ENCODE data around the gene NUB1.

NUB1 gene

DNA sequence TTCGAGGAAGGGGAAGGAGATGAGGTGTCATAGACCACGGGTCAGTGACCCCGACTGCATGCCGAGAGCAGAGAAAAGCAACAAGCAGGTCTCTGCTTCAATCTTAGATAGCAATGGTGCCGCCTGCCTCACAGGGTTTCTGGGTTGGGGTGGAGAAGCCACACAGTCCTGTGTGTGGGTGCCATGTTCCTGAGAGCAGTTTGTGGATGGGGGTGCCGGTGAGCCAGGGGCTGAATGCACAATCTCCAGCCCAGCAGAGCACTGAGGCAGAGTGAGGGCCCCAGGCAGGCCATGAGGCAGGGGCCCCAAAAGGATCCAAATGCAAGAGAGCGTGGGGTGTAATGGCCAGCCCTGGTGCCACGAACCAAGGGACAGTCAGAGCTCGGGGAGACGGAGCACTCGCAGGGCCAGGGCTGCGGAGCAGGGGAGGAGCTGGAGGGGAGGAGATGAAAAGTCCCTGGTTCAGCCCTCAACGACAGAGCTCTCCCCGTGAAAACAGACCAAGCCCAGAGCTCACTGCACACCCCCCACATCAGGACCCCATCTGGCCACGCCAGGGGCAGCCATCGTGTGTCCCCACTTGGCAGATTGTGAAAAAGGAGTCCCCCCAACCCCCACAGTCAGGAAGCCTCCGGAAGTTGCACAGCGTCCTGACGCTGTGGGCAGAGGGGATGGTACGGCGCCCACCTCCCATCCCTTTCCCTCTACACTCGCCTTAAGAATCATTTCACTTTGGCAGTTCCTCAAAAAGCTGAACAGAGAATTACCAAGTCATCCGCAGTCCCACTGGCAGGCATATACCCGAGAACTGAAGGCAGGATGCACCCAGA is 48.4 kb downstream of the NUB1 start:
- Histone ChIP-seq H3K36me3 (ENCODE audit: control insufficient read depth, insufficient read depth, low read length) (no peaks in the 10 kb centered on the region), H3K79me2 (peaks cover 8% of the 10 kb centered on the region), H3K4me3 (ENCODE audit: low read depth, low read length) (no peak overlapping the region), H3K9ac (no peak overlapping the region), H2AFZ (no peak overlapping the region), H3K27me3 (ENCODE audit: control insufficient read depth, insufficient read depth, low read length) (no peaks in the 10 kb centered on the region), H3K4me2 (ENCODE audit: low read length) (no peak overlapping the region), H3K4me1 (peaks cover 38% of the 10 kb centered on the region), H3K27ac (no peak overlapping the region), H3K9me3 (ENCODE audit: control insufficient read depth, low read length) (no peaks in the 10 kb centered on the region)
- TF ChIP-seq, protein P1, sequence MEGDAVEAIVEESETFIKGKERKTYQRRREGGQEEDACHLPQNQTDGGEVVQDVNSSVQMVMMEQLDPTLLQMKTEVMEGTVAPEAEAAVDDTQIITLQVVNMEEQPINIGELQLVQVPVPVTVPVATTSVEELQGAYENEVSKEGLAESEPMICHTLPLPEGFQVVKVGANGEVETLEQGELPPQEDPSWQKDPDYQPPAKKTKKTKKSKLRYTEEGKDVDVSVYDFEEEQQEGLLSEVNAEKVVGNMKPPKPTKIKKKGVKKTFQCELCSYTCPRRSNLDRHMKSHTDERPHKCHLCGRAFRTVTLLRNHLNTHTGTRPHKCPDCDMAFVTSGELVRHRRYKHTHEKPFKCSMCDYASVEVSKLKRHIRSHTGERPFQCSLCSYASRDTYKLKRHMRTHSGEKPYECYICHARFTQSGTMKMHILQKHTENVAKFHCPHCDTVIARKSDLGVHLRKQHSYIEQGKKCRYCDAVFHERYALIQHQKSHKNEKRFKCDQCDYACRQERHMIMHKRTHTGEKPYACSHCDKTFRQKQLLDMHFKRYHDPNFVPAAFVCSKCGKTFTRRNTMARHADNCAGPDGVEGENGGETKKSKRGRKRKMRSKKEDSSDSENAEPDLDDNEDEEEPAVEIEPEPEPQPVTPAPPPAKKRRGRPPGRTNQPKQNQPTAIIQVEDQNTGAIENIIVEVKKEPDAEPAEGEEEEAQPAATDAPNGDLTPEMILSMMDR (IDR thresholded peaks at IDR 0.05), result no peak

DNA sequence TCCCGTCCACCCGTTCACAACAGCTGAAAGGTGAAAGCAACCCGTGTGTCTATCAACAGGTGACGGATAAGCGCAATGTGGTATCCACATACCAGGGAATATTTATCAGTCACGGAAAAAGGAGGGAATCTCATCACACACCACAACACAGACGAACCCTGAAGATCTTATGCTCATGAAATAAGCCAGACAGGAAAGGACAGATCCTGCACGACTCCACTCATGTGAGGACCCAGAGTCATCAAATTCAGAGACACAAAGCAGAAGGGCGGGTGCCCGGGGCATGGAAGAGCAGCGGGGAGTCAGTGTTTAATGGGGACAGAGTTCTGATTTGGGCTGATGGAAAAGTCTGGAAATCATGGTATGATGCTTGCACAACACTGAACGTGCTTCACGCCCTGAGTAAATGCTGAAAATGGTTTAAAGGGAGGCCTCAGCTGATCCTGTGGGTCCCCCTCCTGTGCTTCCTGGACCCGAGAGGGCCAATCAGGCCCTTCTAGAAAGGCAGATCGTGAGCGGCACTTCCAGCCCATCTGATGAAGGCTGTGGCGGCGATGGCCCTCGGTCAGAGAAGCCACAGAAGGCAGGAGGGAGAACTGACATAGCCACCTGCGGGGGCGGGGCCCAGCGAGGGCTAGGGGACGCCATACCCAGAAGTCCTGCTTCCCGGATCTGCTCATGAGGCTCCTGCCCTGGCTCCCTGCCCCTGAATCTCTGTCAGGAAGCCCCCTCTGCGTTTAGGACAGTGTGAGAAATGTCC is 49.2 kb downstream of the NUB1 start:
- TF ChIP-seq, protein P1 (IDR thresholded peaks at IDR 0.05), result no peak
- Histone ChIP-seq H2AFZ (no peak overlapping the region), H3K4me3 (ENCODE audit: low read depth, low read length) (no peak overlapping the region), H3K9me3 (ENCODE audit: control insufficient read depth, low read length) (no peaks in the 10 kb centered on the region), H3K4me2 (ENCODE audit: low read length) (no peak overlapping the region), H3K27me3 (ENCODE audit: control insufficient read depth, insufficient read depth, low read length) (no peaks in the 10 kb centered on the region), H3K36me3 (ENCODE audit: control insufficient read depth, insufficient read depth, low read length) (no peaks in the 10 kb centered on the region), H3K9ac (no peak overlapping the region), H3K79me2 (peaks cover 8% of the 10 kb centered on the region), H3K4me1 (peaks cover 37% of the 10 kb centered on the region), H3K27ac (no peak overlapping the region)

DNA sequence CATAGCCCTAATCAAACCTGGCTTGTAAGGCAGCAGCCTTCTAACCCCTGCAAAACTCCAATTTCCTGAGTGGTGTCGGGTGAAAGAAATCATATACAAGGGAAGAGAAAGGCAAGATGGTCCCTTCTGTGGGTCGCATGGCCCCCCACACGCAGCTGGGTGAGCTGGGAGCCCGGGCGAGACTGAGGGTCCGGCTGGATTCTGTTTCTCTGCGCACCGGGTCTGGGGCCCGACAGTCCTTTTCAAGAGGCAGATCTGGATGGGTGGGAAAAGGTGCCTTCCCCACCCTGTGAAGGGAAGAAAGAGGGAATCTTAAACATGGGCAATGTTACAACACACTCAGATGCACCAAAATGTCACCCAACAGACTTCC is 49.7 kb downstream of the NUB1 start:
- H2AFZ ChIP-seq, result no peak overlapping the region
- H3K4me1 ChIP-seq, result peaks cover 31% of the 10 kb centered on the region

DNA sequence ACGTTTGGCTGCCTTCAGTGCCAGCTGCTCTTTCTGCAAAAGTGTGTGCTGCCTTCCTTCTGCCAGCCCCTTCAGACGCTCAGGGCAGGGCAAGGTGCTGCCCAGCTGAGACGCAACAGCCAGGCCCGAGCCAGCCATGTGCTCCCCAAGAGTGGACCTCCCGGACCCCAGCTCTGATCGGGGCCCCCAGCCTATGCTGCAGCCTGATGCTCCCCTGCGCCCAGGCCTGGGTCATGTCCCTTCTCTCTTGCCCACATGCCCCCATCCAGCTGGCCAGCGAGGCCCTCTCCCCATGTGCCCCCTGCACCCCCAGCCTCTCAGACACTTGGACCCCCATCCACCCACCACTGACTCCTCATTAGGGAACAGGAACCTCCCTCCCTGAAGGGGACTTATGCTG is 50.4 kb downstream of the NUB1 start:
- no peaks in the 10 kb centered on the region for H3K9me3 ChIP-seq (ENCODE audit: control insufficient read depth, low read length)
- no peak overlapping the region for H2AFZ ChIP-seq
- no peak overlapping the region for H3K9ac ChIP-seq
- no peak overlapping the region for H3K4me3 ChIP-seq (ENCODE audit: low read depth, low read length)
- no peak overlapping the region for H3K4me2 ChIP-seq (ENCODE audit: low read length)
- TF ChIP-seq, protein P1 (IDR thresholded peaks at IDR 0.05), result no peak
- peaks cover 20% of the 10 kb centered on the region for H3K79me2 ChIP-seq
- no peaks in the 10 kb centered on the region for H3K36me3 ChIP-seq (ENCODE audit: control insufficient read depth, insufficient read depth, low read length)
- no peak overlapping the region for H3K27ac ChIP-seq
- H3K4me1 ChIP-seq, result peaks cover 25% of the 10 kb centered on the region
- no peaks in the 10 kb centered on the region for H3K27me3 ChIP-seq (ENCODE audit: control insufficient read depth, insufficient read depth, low read length)

More for the DNA sequence above, 49.7 kb downstream of the NUB1 start:
- Histone ChIP-seq H3K4me2 (ENCODE audit: low read length) (no peak overlapping the region), H3K4me3 (ENCODE audit: low read depth, low read length) (no peak overlapping the region), H3K27ac (no peak overlapping the region), H3K9me3 (ENCODE audit: control insufficient read depth, low read length) (no peaks in the 10 kb centered on the region), H3K27me3 (ENCODE audit: control insufficient read depth, insufficient read depth, low read length) (no peaks in the 10 kb centered on the region), H3K79me2 (peaks cover 14% of the 10 kb centered on the region), H3K36me3 (ENCODE audit: control insufficient read depth, insufficient read depth, low read length) (no peaks in the 10 kb centered on the region), H3K9ac (no peak overlapping the region)
- TF ChIP-seq, protein P1 (IDR thresholded peaks at IDR 0.05), result no peak

All from parathyroid adenoma (tissue), 2 donors.